G401 (cell line): ENCODE measurements around the gene NUDT14. TPM values are rescaled to one million over a fixed set of nuclear protein-coding genes. Genes with fewer than 3 reads are reported as not detected.

Source experiments
- DNase-seq: peaks from one replicate; pipeline ENCODE4 v3.0.0-alpha.2; 2015; ENCODE audit warnings: low spot score
- in situ Hi-C: cut with HindIII; loops from 2 replicates; pipeline ENCODE4 v1.10.0; 2016; ENCODE audit warnings: low sequenced_read_pairs, mixed read lengths
- total RNA-seq: library from RNA; depleted of rRNA; stranded (reverse); fragments of >200 nt; shearing (Covaris generic); gene quantifications from 2 replicates; pipeline ENCODE4 v1.2.3, GENCODE V29; 2014

The NUDT14 gene
- total RNA-seq, 1 experiment from 2014 or later = 39.0 TPM

- in situ Hi-C loops = no loop called here
- DNase-seq = no peak
These were observed 29.0 kb downstream of the NUDT14 start for GRCh38 chr14:105151838-105152793.

GRCh38 chr14:105151084-105151837 is 29.9 kb downstream of the NUDT14 start:
- in situ Hi-C loops = no loop called here
- no peak for DNase-seq

GRCh38 chr14:105150368-105151083 is 30.6 kb downstream of the NUDT14 start:
- in situ Hi-C loops = no loop called here
- no peak for DNase-seq

- in situ Hi-C loops = no loop called here
- no peak for DNase-seq
These were observed 31.1 kb downstream of the NUDT14 start for GRCh38 chr14:105150026-105150367.

GRCh38 chr14:105149146-105149781 is 31.8 kb downstream of the NUDT14 start:
- in situ Hi-C loops = no loop called here
- no peak for DNase-seq

- DNase-seq = no peak
- in situ Hi-C loops = no loop called here
These were observed 32.4 kb downstream of the NUDT14 start for GRCh38 chr14:105148604-105149145.

- in situ Hi-C loops = no loop called here
- no peak for DNase-seq
These were observed 33.2 kb downstream of the NUDT14 start for GRCh38 chr14:105147671-105148603.

- in situ Hi-C loops = no loop called here
- DNase-seq = no peak
These were observed 34.0 kb downstream of the NUDT14 start for GRCh38 chr14:105146976-105147635.

- in situ Hi-C loops = no loop called here
- DNase-seq = no peak
These were observed 34.7 kb downstream of the NUDT14 start for GRCh38 chr14:105146181-105146975.

- in situ Hi-C loops = no loop called here
- no peak for DNase-seq
These were observed 35.5 kb downstream of the NUDT14 start for GRCh38 chr14:105145381-105146180.

- DNase-seq = no peak
- in situ Hi-C loops = no loop called here
These were observed 36.3 kb downstream of the NUDT14 start for GRCh38 chr14:105144666-105145380.

GRCh38 chr14:105144026-105144665 is 37.0 kb downstream of the NUDT14 start:
- in situ Hi-C loops = no loop called here

GRCh38 chr14:105143451-105144025 is 37.6 kb downstream of the NUDT14 start:
- DNase-seq = no peak
- in situ Hi-C loops = no loop called here

More at GRCh38 chr14:105144026-105144665, 37.0 kb downstream of the NUDT14 start:
- no peak for DNase-seq

GRCh38 chr14:105142651-105143450 is 38.3 kb downstream of the NUDT14 start:
- DNase-seq = no peak
- in situ Hi-C loops = no loop called here
